ENCODE measurements around the gene NCR1.
"Not testable (repeated sequence)": the region's sequence is repeated elsewhere in the genome, so short reads cannot be mapped to it uniquely, and the experiment has no call there.

The NCR1 gene

DNA sequence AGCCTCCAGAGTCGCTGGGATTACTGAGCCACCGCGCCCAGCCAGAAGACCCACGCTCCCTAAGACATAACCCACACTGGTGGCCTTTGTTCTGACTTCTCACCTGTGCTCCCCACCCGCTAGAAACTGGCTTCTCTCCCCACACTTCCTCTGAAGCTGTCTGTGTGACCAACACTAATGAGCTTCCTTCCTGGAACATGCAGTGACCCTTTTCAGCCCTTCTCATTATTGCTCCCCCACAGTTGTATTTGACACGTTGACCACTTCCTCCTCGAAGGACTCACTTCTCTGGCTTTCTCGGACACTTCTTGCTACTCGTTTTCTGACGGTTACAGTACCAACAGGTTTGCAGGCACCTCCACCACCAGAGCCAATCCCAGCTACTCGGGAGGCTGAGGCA, 10.9 kb downstream of the NCR1 start:
- TF ChIP-seq, protein P1, sequence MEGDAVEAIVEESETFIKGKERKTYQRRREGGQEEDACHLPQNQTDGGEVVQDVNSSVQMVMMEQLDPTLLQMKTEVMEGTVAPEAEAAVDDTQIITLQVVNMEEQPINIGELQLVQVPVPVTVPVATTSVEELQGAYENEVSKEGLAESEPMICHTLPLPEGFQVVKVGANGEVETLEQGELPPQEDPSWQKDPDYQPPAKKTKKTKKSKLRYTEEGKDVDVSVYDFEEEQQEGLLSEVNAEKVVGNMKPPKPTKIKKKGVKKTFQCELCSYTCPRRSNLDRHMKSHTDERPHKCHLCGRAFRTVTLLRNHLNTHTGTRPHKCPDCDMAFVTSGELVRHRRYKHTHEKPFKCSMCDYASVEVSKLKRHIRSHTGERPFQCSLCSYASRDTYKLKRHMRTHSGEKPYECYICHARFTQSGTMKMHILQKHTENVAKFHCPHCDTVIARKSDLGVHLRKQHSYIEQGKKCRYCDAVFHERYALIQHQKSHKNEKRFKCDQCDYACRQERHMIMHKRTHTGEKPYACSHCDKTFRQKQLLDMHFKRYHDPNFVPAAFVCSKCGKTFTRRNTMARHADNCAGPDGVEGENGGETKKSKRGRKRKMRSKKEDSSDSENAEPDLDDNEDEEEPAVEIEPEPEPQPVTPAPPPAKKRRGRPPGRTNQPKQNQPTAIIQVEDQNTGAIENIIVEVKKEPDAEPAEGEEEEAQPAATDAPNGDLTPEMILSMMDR (IDR thresholded peaks at IDR 0.05; ENCODE audit: control insufficient read depth, insufficient read depth, low read depth, low read length, missing control alignments): no peak
- no peak for DNase-seq (ENCODE audit: low read depth)
- no peak overlapping the region for H3K4me3 ChIP-seq (ENCODE audit: control insufficient read depth, low read depth, low read length)

DNA sequence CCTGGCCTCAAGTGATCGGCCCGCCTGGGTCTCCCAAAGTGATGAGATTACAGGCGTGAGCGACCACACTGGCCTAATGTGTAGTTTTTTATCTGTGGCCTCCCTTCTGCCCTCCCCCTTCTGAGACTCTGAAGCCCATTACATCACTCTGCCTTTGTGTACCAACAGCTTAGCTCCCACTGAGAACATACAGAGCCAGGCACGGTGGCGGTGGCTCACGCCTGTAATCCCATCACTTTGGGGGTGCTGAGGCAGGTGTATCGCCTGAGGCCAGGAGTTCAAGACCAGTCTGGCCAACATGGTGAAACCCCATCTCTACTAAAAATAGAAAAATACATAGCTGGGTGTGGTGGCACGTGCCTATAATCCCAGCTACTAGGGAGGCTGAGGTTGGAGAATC, 12.6 kb downstream of the NCR1 start:
- DNase-seq (ENCODE audit: low read depth): no peak
- H3K4me3 ChIP-seq (ENCODE audit: control insufficient read depth, low read depth, low read length): no peak overlapping the region
- TF ChIP-seq, protein P1 (IDR thresholded peaks at IDR 0.05; ENCODE audit: control insufficient read depth, insufficient read depth, low read depth, low read length, missing control alignments): no peak

DNA sequence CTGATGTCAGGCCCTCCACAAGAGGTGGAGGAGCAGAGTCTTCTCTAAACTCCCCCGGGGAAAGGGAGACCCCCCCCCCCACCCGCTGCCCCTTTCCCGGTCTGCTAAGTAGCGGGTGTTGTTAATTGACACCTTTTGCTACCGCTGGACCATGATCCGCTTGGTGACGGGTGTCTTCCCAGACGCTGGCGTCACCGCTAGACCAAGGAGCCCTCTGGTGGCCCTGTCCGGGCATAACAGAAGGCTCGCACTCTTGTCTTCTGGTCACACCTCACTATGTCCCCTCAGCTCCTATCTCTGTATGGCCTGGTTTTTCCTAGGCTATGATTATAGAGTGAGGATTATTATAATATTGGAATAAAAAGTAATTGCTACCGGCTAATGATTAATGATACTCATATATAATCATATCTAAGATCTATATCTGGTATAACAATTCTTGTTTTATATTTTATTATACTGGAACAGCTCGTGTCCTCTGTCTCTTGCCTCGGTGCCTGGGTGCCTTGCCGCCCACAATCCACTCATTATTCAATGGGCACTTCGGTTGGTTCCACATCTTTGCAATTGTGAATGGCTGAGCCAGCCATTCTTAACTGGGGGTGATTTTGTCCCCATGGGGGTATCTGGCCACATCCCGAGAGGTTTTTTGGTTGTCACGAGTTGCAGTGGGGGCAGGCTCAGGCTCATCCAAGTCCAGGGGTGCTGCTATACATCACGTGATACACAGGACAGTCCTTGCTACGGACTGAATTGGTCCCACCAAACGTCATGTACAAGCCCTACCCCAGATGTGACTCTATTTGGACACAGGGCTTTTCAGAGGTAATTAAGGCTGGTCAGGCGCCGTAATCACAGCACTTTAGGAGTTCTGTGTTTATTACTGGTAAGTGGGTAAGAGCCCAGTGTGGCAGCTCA, 14.0 kb downstream of the NCR1 start:
- H3K4me3 ChIP-seq (ENCODE audit: control insufficient read depth, low read depth, low read length); DNase-seq (ENCODE audit: low read depth): not testable (repeated sequence)

DNA sequence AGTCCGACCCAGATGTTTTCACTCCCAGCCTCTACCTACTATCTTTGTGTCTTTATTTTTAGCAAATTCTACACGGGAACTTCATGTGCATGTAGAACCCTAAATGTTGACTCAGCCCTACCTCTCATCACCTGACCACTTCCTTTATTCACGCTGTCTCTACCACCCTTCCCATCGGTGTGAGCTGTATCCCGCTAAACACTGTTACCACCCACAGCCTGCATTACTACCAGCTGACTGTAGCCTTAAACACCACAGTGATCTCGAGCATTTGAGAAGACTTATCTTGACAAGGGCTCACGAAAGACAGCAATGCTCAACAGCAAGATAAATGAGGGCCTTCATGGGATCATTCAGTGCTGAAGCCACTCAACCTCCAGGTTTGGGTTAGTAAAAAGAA, 15.1 kb downstream of the NCR1 start:
- DNase-seq (ENCODE audit: low read depth): no peak
- no peak overlapping the region for H3K4me3 ChIP-seq (ENCODE audit: control insufficient read depth, low read depth, low read length)
- TF ChIP-seq, protein P1 (IDR thresholded peaks at IDR 0.05; ENCODE audit: control insufficient read depth, insufficient read depth, low read depth, low read length, missing control alignments): no peak

DNA sequence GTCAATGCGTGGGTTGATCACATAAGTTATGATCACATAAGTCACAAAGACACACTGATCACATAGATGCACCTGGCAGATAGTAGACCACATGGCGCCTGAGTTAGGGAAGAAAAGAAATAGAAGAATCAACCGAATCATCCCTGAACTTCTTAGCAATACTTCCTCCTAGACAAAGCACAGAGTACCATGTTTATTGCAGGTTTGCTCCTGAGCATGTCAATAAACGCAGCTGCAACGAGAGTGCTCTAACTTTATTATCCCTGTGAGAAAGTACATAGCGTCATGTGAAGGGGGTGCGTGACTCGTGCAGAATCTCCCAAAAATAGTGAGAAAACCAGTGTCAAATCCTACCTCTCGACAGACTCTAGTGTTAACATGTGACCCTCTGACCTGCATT, 17.3 kb downstream of the NCR1 start:
- TF ChIP-seq, protein P1 (IDR thresholded peaks at IDR 0.05; ENCODE audit: control insufficient read depth, insufficient read depth, low read depth, low read length, missing control alignments): no peak
- DNase-seq (ENCODE audit: low read depth): no peak
- H3K4me3 ChIP-seq (ENCODE audit: control insufficient read depth, low read depth, low read length): no peak overlapping the region

DNA sequence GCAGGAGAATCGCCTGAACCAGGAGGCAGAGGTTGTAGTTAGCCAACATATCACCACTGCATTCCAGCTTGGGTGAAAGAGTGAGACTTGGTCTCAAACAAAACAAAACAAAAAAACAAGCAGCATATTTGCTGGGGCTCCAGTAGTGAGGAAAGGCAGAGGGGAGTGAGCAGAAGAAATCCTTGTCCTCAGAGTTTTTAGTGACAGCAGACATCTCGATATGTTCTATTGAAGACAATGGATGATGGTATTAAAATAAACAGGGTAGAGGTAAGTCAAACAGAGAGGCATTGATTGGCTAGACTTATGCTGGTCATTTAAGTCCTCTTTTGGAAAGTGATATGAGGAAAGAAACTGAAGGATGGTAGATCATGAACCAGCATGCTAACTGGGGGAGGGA, 22.4 kb downstream of the NCR1 start:
- DNase-seq (ENCODE audit: low read depth): no peak
- TF ChIP-seq, protein P1 (IDR thresholded peaks at IDR 0.05; ENCODE audit: control insufficient read depth, insufficient read depth, low read depth, low read length, missing control alignments): no peak

DNA sequence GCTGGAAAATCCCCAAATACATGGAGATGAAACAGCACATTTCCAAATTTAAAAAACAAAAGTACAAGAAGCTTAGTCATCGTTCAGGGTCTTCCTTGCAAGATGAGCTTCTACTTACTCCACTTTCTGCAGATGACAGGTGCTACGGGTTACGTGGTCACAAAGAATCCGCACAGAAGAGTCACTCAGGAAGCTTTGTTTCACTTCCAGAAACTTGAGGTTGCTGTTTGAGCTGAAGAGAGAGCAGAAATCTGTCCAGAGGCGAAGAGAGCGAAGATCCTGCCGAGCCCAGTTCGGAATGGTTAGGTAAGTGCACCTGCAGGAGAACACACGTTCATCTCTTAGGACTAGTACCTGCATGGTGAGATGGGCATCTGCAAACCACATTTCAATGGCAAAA, 32.0 kb downstream of the NCR1 start:
- no peak overlapping the region for H3K4me3 ChIP-seq (ENCODE audit: control insufficient read depth, low read depth, low read length)
- TF ChIP-seq, protein P1 (IDR thresholded peaks at IDR 0.05; ENCODE audit: control insufficient read depth, insufficient read depth, low read depth, low read length, missing control alignments): no peak
- DNase-seq (ENCODE audit: low read depth): no peak

More for the DNA sequence above, 22.4 kb downstream of the NCR1 start:
- H3K4me3 ChIP-seq (ENCODE audit: control insufficient read depth, low read depth, low read length): no peak overlapping the region
